ENCODE results near the gene EPN3.

The EPN3 gene

DNA sequence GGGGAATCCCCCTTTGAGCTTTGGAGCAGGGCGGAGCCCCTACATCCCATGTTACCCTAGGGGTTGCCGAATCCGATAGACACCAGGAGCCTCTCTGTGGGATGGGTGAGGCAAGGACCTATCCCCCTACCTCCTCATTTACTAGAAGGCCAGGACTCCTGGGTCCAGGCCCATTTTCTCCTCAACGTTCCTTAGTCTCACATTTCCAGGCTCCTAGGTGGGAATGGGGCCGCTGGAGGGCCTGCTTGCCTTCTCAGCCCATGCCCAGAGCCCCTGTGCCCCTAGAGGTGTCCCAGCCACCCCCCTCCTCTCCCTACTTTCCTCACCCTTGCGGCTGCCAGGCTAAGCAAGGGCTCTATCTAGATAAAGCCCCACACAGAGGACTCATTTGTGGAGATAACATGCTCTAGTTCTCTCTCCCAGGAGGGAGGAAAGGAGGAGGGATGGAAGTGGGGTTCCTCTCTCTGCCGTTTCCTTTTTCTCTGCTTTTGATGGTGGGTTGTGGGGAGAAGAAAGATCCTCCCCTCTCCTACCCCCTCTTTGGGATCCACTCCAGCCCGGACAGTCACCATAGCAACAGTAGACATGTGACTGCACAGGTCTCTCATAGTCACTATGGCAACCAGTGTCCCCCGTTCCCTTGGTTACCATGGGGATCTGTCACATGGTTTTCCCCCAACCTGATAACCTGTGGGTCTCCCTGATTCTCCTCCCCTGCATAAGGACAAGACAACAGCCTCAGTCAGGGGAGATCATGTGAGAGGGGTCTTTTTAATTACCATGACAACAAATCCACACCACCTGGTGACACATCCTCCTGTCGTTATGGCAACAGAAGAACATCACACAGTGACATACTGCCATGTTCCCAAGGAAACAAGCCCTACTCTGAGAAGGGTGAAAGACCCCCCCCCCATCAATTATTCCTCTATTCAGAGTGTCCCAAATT is 33.1 kb downstream of the EPN3 start:
- DNase-seq (ENCODE audit: low read depth in 2 of 3, low spot score in 2 of 3): no peak

DNA sequence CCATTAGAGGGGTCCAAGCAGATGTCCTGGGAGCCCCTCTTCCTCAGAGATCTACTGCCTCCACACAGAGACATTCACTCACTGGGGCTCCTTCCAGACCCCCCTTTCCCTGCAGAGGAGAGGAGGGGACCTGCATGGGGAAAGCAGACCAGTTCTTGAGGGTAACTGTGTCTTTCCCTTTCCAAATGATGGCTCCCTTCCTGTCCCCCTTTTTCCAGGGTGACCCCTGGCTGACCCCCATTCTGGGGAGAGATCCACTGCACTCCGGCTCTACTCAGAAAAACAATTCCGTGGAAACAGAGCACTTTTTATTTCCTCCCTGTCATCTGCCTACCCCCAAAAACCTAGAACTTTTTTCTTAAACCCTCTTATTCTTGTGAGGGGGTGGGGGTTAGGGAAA is 34.4 kb downstream of the EPN3 start:
- no peak for DNase-seq (ENCODE audit: low read depth in 2 of 3, low spot score in 2 of 3)

DNA sequence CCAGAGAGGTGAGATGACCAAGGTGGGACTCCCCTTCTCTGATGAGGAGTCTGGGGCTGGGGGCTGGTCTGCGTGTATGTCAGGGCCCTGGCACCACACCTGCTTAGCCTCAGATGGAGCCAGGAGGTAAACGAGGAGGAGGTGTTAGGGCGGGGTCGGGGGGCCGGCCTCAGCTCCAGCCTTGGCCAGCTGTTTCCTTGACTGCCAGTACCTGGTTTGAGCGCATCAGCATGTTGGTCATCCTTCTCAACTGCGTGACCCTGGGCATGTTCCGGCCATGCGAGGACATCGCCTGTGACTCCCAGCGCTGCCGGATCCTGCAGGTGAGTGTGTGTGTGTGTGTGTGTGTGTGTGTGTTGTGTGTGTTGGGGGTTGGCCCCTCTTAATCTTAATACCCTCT is 36.1 kb downstream of the EPN3 start:
- no peak for DNase-seq (ENCODE audit: low read depth in 2 of 3, low spot score in 2 of 3)

DNA sequence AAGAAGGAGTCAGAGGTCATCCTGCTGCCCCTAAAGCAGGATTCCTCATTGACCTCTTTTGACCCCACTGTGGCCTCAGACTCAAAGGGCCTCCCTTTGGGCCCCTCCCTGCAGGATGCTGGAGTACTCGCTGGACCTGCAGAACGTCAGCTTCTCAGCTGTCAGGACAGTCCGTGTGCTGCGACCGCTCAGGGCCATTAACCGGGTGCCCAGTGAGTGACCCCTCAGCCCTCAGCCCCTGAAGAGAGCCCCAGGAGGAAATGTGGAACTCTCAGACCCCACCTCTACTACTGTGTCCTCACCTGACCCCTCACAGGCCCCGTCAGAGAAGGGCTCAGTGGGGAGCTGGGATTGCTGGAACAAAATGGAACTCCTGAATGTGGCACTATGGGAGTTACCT is 37.1 kb downstream of the EPN3 start:
- DNase-seq (ENCODE audit: low read depth in 2 of 3, low spot score in 2 of 3): no peak

DNA sequence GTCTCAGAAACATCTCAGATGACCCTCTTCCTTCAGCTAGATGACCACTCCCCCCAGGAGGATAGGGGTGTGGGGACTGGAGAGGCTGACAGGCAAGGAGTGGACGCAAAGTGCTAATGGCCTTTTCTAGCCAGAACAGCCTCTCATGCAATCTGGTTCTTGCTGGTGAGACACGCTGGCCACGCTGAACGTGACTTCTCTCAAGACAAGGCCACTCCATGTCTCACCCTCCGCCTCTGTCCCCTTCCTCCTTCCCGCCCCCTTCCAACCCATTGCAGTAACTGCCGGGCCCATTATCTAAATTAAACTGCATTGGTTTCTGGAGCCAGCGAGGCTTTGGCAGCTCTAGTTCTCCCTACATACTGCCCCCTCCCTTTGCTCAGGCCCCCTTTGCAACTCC is 37.5 kb downstream of the EPN3 start:
- DNase-seq (ENCODE audit: low read depth in 2 of 3, low spot score in 2 of 3): no peak

DNA sequence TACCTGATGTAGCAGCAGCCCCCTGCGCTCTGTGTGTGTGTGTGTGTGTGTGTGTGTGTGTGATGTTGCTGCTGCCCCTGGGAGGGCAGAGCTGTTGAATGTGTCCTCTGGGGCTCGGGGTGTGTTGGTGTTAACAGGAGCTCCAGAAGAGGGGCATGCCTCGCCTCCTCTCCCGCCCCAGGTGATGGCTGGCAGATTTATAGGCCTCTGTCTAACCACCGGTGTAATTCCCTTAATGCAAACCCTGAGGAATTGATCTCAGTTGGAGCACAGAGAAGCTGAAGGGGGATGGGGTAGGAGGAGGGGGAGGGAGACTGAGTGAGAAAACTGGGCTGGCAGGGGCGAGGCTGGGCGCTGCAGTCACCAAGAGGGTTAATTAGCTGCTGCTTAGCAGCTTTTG is 38.0 kb downstream of the EPN3 start:
- no peak for DNase-seq (ENCODE audit: low read depth in 2 of 3, low spot score in 2 of 3)

DNA sequence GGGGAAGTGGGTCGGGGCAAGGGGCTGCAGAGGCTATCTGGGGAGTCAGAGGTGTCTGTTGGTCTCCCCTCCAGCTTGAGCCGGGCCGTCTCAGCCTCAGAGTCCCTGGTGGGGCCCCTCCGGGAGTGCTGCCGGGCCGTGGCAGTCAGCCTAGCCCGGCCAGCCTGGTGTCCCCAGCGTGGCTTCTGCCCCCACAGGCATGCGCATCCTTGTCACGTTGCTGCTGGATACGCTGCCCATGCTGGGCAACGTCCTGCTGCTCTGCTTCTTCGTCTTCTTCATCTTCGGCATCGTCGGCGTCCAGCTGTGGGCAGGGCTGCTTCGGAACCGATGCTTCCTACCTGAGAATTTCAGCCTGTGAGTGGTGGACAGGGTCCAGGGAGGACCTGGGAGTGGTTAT is 39.1 kb downstream of the EPN3 start:
- no peak for DNase-seq (ENCODE audit: low read depth in 2 of 3, low spot score in 2 of 3)

DNA sequence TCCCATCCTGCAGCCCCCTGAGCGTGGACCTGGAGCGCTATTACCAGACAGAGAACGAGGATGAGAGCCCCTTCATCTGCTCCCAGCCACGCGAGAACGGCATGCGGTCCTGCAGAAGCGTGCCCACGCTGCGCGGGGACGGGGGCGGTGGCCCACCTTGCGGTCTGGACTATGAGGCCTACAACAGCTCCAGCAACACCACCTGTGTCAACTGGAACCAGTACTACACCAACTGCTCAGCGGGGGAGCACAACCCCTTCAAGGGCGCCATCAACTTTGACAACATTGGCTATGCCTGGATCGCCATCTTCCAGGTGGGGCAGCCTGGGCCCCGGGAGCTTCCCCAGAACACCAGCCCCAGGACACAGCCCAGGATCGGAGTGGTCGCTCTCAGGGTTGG is 40.0 kb downstream of the EPN3 start:
- no peak for DNase-seq (ENCODE audit: low read depth in 2 of 3, low spot score in 2 of 3)

DNA sequence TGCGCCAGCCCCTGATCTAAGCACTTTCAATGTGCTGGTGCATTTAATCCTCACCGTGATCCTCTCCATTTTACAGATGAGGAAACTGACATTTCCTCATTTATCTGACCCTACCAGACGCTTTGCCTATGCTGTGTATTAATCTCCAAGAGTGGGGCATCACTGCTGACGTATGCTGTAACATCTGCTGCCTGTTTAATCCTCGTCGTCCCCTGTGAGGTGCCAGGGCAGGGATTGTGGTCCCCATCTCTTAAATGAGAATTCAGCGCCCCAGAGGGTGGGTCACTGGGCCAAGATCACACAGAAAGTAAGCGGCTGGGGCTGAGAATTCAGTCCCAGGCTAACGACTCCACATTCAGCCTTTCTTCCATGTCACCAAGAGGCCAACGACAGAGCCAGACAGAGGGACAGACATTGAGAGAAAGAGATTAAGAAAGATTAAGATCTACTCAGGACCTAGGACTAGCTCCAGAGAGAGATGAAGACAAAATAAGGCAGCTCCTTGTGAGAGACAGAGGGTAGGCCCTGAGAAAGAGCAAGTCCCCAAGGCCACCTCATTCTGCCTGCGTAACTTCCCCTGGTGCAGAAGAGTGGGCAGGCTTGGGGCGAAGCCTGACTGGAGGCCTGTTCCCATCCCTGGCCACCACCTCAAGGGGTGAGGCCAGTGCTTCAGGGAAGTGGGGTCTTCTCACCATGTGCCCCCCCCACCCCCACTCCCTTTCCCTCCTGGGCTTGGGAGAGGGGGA is 41.5 kb downstream of the EPN3 start:
- DNase-seq (ENCODE audit: low read depth in 2 of 3, low spot score in 2 of 3): no peak

DNA sequence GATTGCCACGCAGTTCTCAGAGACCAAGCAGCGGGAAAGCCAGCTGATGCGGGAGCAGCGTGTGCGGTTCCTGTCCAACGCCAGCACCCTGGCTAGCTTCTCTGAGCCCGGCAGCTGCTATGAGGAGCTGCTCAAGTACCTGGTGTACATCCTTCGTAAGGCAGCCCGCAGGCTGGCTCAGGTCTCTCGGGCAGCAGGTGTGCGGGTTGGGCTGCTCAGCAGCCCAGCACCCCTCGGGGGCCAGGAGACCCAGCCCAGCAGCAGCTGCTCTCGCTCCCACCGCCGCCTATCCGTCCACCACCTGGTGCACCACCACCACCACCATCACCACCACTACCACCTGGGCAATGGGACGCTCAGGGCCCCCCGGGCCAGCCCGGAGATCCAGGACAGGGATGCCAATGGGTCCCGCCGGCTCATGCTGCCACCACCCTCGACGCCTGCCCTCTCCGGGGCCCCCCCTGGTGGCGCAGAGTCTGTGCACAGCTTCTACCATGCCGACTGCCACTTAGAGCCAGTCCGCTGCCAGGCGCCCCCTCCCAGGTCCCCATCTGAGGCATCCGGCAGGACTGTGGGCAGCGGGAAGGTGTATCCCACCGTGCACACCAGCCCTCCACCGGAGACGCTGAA is 43.2 kb downstream of the EPN3 start:
- DNase-seq (ENCODE audit: low read depth in 2 of 3, low spot score in 2 of 3): no peak

DNA sequence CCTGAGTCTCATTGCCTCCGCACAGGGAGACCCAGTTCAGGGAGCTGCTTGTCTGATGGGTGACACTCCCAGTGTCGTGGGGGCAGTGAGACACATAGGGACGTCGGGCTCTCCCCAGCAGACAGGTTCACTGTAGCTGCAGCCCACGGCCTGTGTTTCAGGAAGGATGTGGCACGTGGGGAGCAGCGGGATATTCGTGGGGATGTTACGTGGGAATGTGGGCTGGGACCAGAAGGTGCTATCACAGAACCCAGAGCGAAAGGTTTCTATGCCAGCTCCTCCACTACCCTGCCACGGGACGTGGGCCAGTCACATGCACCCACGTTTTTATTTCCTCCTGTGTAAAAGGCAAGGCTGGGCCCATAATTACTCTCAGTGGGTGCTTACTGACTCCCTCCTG is 44.3 kb downstream of the EPN3 start:
- no peak for DNase-seq (ENCODE audit: low read depth in 2 of 3, low spot score in 2 of 3)

DNA sequence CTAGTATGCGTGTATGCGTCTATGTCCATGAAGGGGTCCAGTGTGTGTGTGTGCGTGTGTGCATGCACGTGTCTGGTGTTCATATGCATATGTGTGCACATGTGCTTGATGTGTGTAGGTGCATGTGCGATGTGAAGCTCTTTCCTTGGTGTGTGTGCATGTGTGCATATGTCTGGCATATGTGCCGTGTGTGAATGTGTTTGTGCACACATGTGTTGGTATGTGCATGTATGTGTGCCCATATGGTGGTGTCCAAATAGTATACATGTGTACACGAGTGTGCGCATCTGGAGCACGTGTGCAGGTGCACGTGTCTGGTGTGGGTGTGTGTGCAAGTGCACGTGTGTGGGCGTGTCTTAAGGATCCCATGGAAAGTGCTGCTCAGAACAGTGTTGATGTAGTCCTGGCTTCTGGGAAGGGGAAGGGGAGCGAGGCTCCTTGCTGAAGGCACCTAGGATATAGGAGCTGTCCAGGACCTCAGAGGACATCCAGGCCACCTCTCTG is 45.0 kb downstream of the EPN3 start:
- DNase-seq (ENCODE audit: low read depth in 2 of 3, low spot score in 2 of 3): no peak

DNA sequence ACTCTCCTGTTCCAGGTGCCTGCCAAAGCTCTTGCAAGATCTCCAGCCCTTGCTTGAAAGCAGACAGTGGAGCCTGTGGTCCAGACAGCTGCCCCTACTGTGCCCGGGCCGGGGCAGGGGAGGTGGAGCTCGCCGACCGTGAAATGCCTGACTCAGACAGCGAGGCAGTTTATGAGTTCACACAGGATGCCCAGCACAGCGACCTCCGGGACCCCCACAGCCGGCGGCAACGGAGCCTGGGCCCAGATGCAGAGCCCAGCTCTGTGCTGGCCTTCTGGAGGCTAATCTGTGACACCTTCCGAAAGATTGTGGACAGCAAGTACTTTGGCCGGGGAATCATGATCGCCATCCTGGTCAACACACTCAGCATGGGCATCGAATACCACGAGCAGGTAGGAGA is 45.6 kb downstream of the EPN3 start:
- DNase-seq (ENCODE audit: low read depth in 2 of 3, low spot score in 2 of 3): no peak

DNA sequence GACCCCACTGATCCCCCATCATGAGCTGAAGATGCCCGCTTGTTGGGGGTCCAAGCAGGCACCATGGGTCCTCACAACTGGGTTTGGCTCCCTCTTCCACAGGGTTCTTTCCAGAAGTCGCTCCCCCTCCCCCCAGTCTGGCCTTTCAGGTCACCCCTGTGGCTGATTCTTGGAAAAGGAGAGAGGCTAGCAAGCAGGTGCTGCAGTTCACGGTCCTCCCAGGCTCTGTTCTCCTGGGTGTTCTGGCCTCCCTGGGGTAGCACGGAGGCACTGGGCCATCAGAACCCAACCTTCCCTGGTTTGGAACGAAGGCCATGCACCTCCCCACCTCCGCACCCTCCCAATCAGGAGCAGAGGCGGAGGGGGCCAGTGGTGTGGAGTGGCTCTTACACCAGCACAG is 46.9 kb downstream of the EPN3 start:
- no peak for DNase-seq (ENCODE audit: low read depth in 2 of 3, low spot score in 2 of 3)

DNA sequence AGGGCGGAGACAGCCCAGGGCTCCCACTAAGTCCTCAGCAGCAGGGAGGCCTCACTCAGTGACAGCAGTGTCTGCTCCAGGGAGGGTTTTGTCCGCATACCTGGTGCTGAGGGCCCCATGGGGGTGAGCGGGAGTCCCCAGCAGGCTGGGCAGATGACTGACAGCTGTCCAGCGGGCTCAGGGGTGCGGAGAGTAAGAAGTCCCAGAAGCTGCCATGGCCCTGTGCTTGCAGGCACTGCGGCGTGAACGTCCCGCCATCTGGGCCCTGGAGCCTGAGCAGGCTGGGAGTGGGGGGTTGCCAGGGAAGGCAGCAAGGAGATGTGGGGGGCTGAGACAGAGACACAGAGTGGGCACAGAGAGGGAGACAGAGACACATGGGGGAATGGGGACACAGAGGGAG is 48.1 kb downstream of the EPN3 start:
- no peak for DNase-seq (ENCODE audit: low read depth in 2 of 3, low spot score in 2 of 3)

DNA sequence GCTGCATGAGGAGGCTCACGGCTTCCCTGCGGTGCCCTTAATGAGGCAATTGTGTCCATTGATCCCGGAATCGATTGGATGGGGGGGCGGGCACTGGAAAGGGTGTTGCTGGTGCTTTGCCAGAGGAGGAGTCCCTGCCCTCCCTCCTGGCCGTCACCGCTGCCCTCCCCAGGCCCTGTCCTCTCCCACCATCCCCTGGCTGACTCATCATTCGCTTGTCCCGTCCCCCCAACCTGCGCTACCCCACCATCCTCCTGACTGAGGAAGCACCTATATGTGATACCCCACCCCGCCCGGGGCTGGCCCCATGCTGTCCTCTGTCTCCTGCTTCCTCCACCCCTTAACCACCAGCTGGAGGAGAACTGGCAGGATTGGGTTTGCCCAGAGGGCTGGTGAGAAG is 48.8 kb downstream of the EPN3 start:
- no peak for DNase-seq (ENCODE audit: low read depth in 2 of 3, low spot score in 2 of 3)

DNA sequence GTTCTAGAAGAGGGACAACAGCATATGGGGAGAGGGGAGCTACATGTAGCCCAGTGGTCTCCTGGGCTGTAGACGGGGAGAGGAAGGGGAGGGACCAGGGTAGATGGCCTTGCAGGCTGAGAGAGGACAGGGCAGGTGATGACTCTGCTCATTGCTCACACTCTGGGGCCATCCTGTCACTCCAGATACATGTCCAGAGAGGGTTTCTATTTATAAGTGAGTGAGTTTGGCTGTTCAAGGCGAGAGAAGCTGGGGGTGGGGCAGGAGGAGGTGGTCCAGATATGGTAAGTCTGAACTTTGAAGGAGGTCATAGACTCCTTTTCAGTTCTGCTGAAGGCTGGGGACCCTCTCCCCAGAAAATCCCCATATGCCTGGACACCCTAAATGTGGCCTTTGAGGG is 50.2 kb downstream of the EPN3 start:
- no peak for DNase-seq (ENCODE audit: low read depth in 2 of 3, low spot score in 2 of 3)

DNA sequence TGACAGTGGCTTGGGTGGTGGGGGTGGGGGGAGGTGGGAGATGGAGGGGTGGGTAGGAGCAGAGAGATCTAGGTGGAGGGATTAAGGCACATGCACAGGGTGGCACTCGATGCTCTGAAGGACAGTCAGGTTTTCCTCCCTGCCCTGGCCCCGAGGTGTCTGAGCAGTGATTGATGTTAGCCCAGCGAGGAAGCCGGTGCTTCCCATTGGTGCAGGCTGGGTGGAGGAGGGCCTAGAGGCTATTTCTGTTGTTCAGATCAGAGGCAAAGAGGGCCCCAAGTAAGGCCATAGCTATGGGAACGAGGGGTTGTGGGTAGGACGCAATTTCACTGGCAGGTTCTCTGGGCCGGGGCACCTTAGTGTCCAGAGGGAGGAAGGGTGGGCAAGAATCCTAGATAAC is 51.1 kb downstream of the EPN3 start:
- no peak for DNase-seq (ENCODE audit: low read depth in 2 of 3, low spot score in 2 of 3)

DNA sequence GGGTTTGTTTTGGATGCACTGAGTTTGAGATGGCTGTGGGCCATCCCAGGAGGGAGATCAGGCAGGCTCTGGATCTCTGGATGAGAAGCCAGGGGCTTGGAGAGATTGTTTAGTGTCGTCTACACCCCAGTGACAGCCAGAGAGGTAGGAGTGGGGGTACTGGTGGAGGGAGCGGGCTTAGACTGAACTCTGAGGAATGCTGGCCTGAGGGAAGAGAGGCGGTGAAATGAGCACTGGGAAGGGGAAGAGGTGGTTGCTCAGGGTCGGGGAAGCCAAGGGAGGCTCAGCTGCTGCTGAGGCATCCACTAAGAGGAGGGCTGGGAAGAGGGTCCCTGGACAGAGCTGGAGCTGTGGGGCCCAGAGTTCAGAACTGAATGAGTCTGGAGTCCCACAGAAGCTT is 51.6 kb downstream of the EPN3 start:
- no peak for DNase-seq (ENCODE audit: low read depth in 2 of 3, low spot score in 2 of 3)

DNA sequence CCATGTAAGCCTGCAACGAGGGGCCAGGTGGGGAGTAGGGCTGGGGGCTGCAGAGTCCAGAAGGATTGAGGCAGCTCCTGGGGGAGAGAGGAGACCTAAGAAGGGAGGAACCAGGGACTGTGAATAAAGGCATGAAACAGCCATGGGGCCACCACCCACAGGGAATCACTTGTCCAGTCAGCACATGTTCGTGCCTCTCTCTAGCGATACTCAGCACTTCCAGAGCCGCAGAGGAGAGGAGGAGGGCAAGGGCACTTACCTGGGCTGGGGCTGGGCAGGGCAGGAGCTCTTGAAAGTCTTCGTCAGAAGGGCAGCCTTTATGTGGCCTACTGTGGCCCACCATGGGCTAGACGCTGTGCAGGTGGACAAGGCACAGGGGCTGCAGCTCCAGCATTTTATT is 52.2 kb downstream of the EPN3 start:
- DNase-seq (ENCODE audit: low read depth in 2 of 3, low spot score in 2 of 3): no peak

DNA sequence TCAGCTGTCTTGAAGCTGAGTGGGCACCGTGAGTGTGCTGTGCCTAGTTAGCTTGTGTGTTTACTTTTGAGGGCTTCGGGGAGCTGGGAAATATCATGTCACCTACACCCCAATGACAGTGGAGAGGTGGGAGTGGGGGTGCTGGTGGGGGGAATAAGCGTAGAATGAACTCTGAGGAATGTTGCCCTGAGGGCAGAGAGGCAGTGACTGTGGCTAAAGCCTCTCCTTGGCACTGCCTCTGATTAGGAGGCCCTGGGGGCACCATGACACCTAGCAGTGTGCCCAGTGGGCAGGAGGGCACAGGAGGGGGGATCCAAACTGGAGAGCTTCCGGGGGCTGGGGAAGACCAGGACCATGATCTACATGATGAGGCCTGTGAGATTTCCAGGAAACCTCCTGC is 52.8 kb downstream of the EPN3 start:
- DNase-seq (ENCODE audit: low read depth in 2 of 3, low spot score in 2 of 3): no peak

DNA sequence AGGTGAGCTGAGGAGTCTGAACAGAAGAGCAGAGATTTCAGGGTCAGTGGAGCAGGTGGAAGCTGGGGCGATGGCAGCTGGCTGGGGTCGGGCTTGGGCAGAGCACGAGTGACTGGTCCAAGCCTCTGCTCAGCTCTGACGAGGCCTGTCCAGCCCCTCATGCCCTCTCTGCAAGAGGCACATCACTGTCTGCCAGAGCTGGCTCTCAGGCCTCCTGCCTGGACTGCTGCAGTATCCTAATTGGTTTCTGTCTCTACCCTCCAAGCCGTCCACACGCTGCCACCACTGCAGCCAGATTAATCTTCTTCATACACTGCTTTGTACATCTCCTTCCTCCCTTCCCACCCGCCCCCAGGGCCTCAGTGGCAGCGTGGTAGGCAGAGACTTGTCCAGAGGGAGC is 53.4 kb downstream of the EPN3 start:
- no peak for DNase-seq (ENCODE audit: low read depth in 2 of 3, low spot score in 2 of 3)
